HEK293 (cell line): Measurements from ENCODE around the gene ATXN2.

Source experiments
- HOXD13 ChIP-seq: sonication (generic); formaldehyde crosslinking; IDR thresholded peaks from 2 replicates; pipeline ENCODE4 v1.8.0; 2022; ENCODE audit warnings: missing genetic modification reagents, borderline replicate concordance
- TCF7L2 ChIP-seq: IDR thresholded peaks from 2 replicates; pipeline ENCODE4 v1.6.1; 2011; ENCODE audit warnings: low read depth, mild to moderate bottlenecking, inconsistent platforms, low read length, moderate library complexity, borderline replicate concordance
- ZNF121 ChIP-seq: fragments of 450-650 bp; formaldehyde crosslinking; IDR thresholded peaks from 2 replicates; pipeline ENCODE4 v1.5.1; 2016; ENCODE audit warnings: missing biosample characterization, missing genetic modification characterization
- ZNF132 ChIP-seq: fragments of 450-650 bp; formaldehyde crosslinking; IDR thresholded peaks from 2 replicates; pipeline ENCODE4 v1.5.1; 2017; ENCODE audit warnings: missing biosample characterization, missing genetic modification characterization, borderline replicate concordance
- ZNF76 ChIP-seq: fragments of 450-650 bp; formaldehyde crosslinking; IDR thresholded peaks from 2 replicates; pipeline ENCODE4; 2016; ENCODE audit warnings: low read depth, missing biosample characterization, missing genetic modification characterization, borderline replicate concordance
- TF ChIP-seq, protein P1 (sequence below): fragments of 450-650 bp; formaldehyde crosslinking; IDR thresholded peaks from 2 replicates; pipeline ENCODE4 v1.5.1; 2017; ENCODE audit warnings: missing biosample characterization, missing genetic modification characterization
- TF ChIP-seq, protein P2 (sequence below): fragments of 450-650 bp; formaldehyde crosslinking; IDR thresholded peaks from 2 replicates; pipeline ENCODE4 v1.5.1; 2016; ENCODE audit warnings: missing biosample characterization, missing genetic modification characterization
- TF ChIP-seq, protein P3 (sequence below): fragments of 450-650 bp; formaldehyde crosslinking; IDR thresholded peaks from 2 replicates; pipeline ENCODE4 v1.5.1; 2016; ENCODE audit warnings: missing biosample characterization, missing genetic modification characterization
- TF ChIP-seq, protein P4 (sequence below): fragments of 450-650 bp; IDR thresholded peaks from 2 replicates; pipeline ENCODE4 v1.5.1; 2018; ENCODE audit warnings: missing biosample characterization, missing genetic modification characterization

DNA sequence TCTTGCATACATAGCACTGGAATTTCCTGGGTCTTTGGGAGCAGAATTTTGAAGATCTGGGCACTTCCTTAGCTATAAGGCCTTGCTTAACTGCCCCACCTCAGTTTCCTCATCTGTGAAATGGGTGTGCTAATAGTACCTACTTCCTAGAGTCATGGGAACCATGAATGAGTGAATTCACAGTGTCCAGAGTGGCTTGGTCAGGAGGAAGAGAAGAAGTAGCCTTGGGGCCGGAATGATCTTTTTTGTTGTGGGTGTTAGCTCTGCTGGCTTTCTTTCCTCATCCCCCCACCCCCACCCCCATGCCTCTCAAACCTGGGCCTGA lies 191.0 kb downstream of the ATXN2 start:
- no peak for TF ChIP-seq HOXD13 (CRISPR knock-in tag)
- TF ChIP-seq, protein P1, sequence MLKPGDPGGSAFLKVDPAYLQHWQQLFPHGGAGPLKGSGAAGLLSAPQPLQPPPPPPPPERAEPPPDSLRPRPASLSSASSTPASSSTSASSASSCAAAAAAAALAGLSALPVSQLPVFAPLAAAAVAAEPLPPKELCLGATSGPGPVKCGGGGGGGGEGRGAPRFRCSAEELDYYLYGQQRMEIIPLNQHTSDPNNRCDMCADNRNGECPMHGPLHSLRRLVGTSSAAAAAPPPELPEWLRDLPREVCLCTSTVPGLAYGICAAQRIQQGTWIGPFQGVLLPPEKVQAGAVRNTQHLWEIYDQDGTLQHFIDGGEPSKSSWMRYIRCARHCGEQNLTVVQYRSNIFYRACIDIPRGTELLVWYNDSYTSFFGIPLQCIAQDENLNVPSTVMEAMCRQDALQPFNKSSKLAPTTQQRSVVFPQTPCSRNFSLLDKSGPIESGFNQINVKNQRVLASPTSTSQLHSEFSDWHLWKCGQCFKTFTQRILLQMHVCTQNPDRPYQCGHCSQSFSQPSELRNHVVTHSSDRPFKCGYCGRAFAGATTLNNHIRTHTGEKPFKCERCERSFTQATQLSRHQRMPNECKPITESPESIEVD (tag by site-specific recombination) = no peak
- TF ChIP-seq ZNF121 (tag by site-specific recombination) = no peak
- TF ChIP-seq, protein P2, sequence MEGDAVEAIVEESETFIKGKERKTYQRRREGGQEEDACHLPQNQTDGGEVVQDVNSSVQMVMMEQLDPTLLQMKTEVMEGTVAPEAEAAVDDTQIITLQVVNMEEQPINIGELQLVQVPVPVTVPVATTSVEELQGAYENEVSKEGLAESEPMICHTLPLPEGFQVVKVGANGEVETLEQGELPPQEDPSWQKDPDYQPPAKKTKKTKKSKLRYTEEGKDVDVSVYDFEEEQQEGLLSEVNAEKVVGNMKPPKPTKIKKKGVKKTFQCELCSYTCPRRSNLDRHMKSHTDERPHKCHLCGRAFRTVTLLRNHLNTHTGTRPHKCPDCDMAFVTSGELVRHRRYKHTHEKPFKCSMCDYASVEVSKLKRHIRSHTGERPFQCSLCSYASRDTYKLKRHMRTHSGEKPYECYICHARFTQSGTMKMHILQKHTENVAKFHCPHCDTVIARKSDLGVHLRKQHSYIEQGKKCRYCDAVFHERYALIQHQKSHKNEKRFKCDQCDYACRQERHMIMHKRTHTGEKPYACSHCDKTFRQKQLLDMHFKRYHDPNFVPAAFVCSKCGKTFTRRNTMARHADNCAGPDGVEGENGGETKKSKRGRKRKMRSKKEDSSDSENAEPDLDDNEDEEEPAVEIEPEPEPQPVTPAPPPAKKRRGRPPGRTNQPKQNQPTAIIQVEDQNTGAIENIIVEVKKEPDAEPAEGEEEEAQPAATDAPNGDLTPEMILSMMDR (tag by site-specific recombination) = no peak
- TF ChIP-seq, protein P3, sequence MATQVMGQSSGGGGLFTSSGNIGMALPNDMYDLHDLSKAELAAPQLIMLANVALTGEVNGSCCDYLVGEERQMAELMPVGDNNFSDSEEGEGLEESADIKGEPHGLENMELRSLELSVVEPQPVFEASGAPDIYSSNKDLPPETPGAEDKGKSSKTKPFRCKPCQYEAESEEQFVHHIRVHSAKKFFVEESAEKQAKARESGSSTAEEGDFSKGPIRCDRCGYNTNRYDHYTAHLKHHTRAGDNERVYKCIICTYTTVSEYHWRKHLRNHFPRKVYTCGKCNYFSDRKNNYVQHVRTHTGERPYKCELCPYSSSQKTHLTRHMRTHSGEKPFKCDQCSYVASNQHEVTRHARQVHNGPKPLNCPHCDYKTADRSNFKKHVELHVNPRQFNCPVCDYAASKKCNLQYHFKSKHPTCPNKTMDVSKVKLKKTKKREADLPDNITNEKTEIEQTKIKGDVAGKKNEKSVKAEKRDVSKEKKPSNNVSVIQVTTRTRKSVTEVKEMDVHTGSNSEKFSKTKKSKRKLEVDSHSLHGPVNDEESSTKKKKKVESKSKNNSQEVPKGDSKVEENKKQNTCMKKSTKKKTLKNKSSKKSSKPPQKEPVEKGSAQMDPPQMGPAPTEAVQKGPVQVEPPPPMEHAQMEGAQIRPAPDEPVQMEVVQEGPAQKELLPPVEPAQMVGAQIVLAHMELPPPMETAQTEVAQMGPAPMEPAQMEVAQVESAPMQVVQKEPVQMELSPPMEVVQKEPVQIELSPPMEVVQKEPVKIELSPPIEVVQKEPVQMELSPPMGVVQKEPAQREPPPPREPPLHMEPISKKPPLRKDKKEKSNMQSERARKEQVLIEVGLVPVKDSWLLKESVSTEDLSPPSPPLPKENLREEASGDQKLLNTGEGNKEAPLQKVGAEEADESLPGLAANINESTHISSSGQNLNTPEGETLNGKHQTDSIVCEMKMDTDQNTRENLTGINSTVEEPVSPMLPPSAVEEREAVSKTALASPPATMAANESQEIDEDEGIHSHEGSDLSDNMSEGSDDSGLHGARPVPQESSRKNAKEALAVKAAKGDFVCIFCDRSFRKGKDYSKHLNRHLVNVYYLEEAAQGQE (tag by site-specific recombination) = no peak
- no peak for TF ChIP-seq ZNF132 (tag by site-specific recombination)
- TF ChIP-seq TCF7L2 = no peak
- no peak for TF ChIP-seq ZNF76
- TF ChIP-seq, protein P4, sequence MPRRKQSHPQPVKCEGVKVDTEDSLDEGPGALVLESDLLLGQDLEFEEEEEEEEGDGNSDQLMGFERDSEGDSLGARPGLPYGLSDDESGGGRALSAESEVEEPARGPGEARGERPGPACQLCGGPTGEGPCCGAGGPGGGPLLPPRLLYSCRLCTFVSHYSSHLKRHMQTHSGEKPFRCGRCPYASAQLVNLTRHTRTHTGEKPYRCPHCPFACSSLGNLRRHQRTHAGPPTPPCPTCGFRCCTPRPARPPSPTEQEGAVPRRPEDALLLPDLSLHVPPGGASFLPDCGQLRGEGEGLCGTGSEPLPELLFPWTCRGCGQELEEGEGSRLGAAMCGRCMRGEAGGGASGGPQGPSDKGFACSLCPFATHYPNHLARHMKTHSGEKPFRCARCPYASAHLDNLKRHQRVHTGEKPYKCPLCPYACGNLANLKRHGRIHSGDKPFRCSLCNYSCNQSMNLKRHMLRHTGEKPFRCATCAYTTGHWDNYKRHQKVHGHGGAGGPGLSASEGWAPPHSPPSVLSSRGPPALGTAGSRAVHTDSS (tag by site-specific recombination) = no peak
